HepG2 (cell line): ENCODE measurements around the gene ATP6V0A1. TPM values are rescaled to one million over a fixed set of nuclear protein-coding genes. Genes with fewer than 3 reads are reported as not detected.

Source experiments
- CTCF ChIP-seq: sonication (generic); formaldehyde crosslinking; IDR thresholded peaks from 2 replicates; pipeline ENCODE4 v1.5.0; 2020; ENCODE audit warnings: mild to moderate bottlenecking, missing genetic modification reagents, moderate library complexity
- DMAP1 ChIP-seq: IDR thresholded peaks from 2 replicates; pipeline ENCODE4 v1.6.1; 2016
- HNRNPLL ChIP-seq: fragments of 200-400 bp; formaldehyde crosslinking; IDR thresholded peaks from 2 replicates; pipeline ENCODE4 v1.6.1; 2017; ENCODE audit warnings: mild to moderate bottlenecking, low read depth, low read length; ENCODE audit not compliant: poor library complexity, severe bottlenecking
- IRX3 ChIP-seq: sonication (generic); formaldehyde crosslinking; IDR thresholded peaks from 2 replicates; pipeline ENCODE4 v1.8.1; 2023; ENCODE audit warnings: mild to moderate bottlenecking, low read depth, missing genetic modification reagents, borderline replicate concordance
- KDM3A ChIP-seq: IDR thresholded peaks from 2 replicates; pipeline ENCODE4 v1.6.1; 2018; ENCODE audit warnings: low read depth, missing compliant biosample characterization
- KLF12 ChIP-seq: sonication (generic); formaldehyde crosslinking; IDR thresholded peaks from 2 replicates; pipeline ENCODE4 v1.4.0; 2020; ENCODE audit warnings: missing genetic modification reagents, borderline replicate concordance
- KMT2A ChIP-seq: sonication (generic); formaldehyde crosslinking; IDR thresholded peaks from 2 replicates; pipeline ENCODE4 v1.4.0; 2020; ENCODE audit warnings: missing genetic modification reagents
- MEF2D ChIP-seq: sonication (generic); formaldehyde crosslinking; IDR thresholded peaks from 2 replicates; pipeline ENCODE4 v1.5.1; 2020; ENCODE audit warnings: mild to moderate bottlenecking, missing genetic modification reagents
- MEIS1 ChIP-seq: sonication (generic); formaldehyde crosslinking; IDR thresholded peaks from 2 replicates; pipeline ENCODE4 v1.9.0; 2021; ENCODE audit warnings: mild to moderate bottlenecking, missing genetic modification reagents, moderate library complexity, borderline replicate concordance
- NFIB ChIP-seq: sonication (generic); formaldehyde crosslinking; IDR thresholded peaks from 2 replicates; pipeline ENCODE4 v1.9.0; 2021; ENCODE audit warnings: missing genetic modification reagents, mild to moderate bottlenecking, borderline replicate concordance
- NFKB2 ChIP-seq: sonication (generic); formaldehyde crosslinking; IDR thresholded peaks from 2 replicates; pipeline ENCODE4 v1.4.0; 2020; ENCODE audit warnings: missing genetic modification reagents, borderline replicate concordance
- REPIN1 ChIP-seq: sonication (generic); formaldehyde crosslinking; IDR thresholded peaks from 2 replicates; pipeline ENCODE4 v1.8.0; 2022; ENCODE audit warnings: missing genetic modification reagents, low read depth, mild to moderate bottlenecking, borderline replicate concordance
- RXRB ChIP-seq: IDR thresholded peaks from 2 replicates; pipeline ENCODE4 v1.6.1; 2016; ENCODE audit warnings: borderline replicate concordance, missing genetic modification reagents, missing compliant biosample characterization
- SALL2 ChIP-seq: sonication (generic); formaldehyde crosslinking; IDR thresholded peaks from 2 replicates; pipeline ENCODE4 v1.8.1; 2023; ENCODE audit warnings: mild to moderate bottlenecking, missing genetic modification reagents, inconsistent platforms
- SP1 ChIP-seq, 2 experiments: fragments of 450-650 bp in 1 of 2; sonication (generic) in 1 of 2; formaldehyde crosslinking in 1 of 2; IDR thresholded peaks; 2 replicates each; pipeline versions ENCODE4 v1.4.0 to v1.6.1; 2016 to 2020; ENCODE audit warnings: missing genetic modification reagents in 1 of 2
- SP4 ChIP-seq: sonication (generic); formaldehyde crosslinking; IDR thresholded peaks from 2 replicates; pipeline ENCODE4 v1.8.1; 2023; ENCODE audit warnings: mild to moderate bottlenecking, missing genetic modification reagents
- TSC22D2 ChIP-seq: sonication (generic); formaldehyde crosslinking; IDR thresholded peaks from 2 replicates; pipeline ENCODE4 v1.5.1; 2020; ENCODE audit warnings: missing genetic modification reagents, mild to moderate bottlenecking, borderline replicate concordance
- ZNF124 ChIP-seq: sonication (generic); formaldehyde crosslinking; IDR thresholded peaks from 2 replicates; pipeline ENCODE4 v1.4.0; 2020; ENCODE audit warnings: missing genetic modification reagents
- ZNF280B ChIP-seq: sonication (generic); formaldehyde crosslinking; IDR thresholded peaks from 2 replicates; pipeline ENCODE4 v1.5.0; 2020; ENCODE audit warnings: missing genetic modification reagents, mild to moderate bottlenecking, borderline replicate concordance
- ZNF331 ChIP-seq: sonication (generic); formaldehyde crosslinking; IDR thresholded peaks from 2 replicates; pipeline ENCODE4 v1.4.0; 2020; ENCODE audit warnings: missing genetic modification reagents
- ZNF564 ChIP-seq: sonication (generic); formaldehyde crosslinking; IDR thresholded peaks from 2 replicates; pipeline ENCODE4 v1.8.1; 2023; ENCODE audit warnings: mild to moderate bottlenecking, missing genetic modification reagents
- ZNF839 ChIP-seq: sonication (generic); formaldehyde crosslinking; IDR thresholded peaks from 2 replicates; pipeline ENCODE4 v1.4.0; 2020; ENCODE audit warnings: missing genetic modification reagents, mild to moderate bottlenecking, borderline replicate concordance
- polyA plus RNA-seq, 8 experiments: library from polyadenylated mRNA; depleted of rRNA in 3 of 8; stranded (reverse) in 7 of 8; unstranded in 1 of 8; fragments of >200 nt; fragmentation: Illumina TruSeq in 4 of 8; extraction: Trizol in 4 of 8; gene quantifications; 2 replicates each; pipeline versions ENCODE4 v1.2.1 to v1.2.3, GENCODE V29; 2011 to 2016; ENCODE audit warnings: low read depth in 4 of 8, missing spikeins in 1 of 8, mixed read lengths in 1 of 8; ENCODE audit not compliant: insufficient read depth in 1 of 8
- total RNA-seq, 5 experiments: library from RNA; depleted of rRNA; stranded (reverse); fragments of >200 nt; fragmentation: Illumina TruSeq; extraction: Trizol; gene quantifications; 2 replicates each; pipeline ENCODE4 v1.2.3, GENCODE V29; 2016; ENCODE audit warnings: low read depth in 1 of 5
- TF ChIP-seq, protein P1 (sequence below): sonication (generic); formaldehyde crosslinking; IDR thresholded peaks from 2 replicates; pipeline ENCODE4 v1.4.0; 2020; ENCODE audit warnings: missing genetic modification reagents
- TF ChIP-seq, protein P2 (sequence below): sonication (generic); formaldehyde crosslinking; IDR thresholded peaks from 2 replicates; pipeline ENCODE4 v1.4.0; 2020; ENCODE audit warnings: mild to moderate bottlenecking, missing genetic modification reagents

The ATP6V0A1 gene
- total and polyA plus RNA-seq, 2 of the 13 experiments (the other 11 are each of a cell fraction or from before 2014, with no cell fraction given): 27.9 to 54.1 TPM

DNA sequence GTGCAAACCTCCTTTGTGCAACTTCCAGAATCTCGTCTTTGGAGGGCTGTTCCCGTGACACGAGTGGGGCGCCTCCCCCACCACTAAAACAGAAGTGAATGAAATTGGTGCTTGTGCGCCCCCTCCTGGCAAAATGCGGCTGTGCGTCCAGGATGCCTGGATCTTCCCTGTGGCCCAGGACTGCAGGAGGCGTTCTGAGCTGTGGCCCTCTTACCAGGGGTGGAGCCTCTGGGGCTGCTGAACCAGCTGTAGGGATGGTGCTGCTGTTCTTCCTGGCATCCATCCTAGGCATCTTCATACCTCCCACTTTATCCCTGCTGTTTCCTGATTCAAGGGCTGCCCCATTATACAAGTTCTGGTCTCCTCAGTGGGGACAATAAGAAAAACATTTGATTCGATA lies 58.8 kb downstream of the ATP6V0A1 start (continued):
- TF ChIP-seq ZNF280B (CRISPR knock-in tag) (peak; percentile 45; the same call in 1 of the 2 replicates), RXRB (CRISPR knock-in tag) (peak; percentile 54; the same call in 1 of the 2 replicates), ZNF331 (peak; percentile 72), NFIB (no peak), NFKB2 (CRISPR knock-in tag) (peak; percentile 73; the same call in 1 of the 2 replicates), SP4 (0 out of 2 replicates have a peak, but pooled peaks have one; percentile 24), MEF2D (0 out of 2 replicates have a peak, but pooled peaks have one; percentile 1), CTCF (peak; percentile 98), DMAP1 (CRISPR knock-in tag) (peak; percentile 42; the same call in 1 of the 2 replicates), ZNF564 (CRISPR knock-in tag) (no peak), HNRNPLL (peak; percentile 17), MEIS1 (CRISPR knock-in tag) (0 out of 2 replicates have a peak, but pooled peaks have one; percentile 74), TSC22D2 (CRISPR knock-in tag) (0 out of 2 replicates have a peak, but pooled peaks have one; percentile 37), REPIN1 (peak; percentile 59; the same call in 1 of the 2 replicates), KDM3A (CRISPR knock-in tag) (peak; percentile 92), KLF12 (CRISPR knock-in tag) (0 out of 2 replicates have a peak, but pooled peaks have one; percentile 50), ZNF839 (CRISPR knock-in tag) (no peak), SALL2 (CRISPR knock-in tag) (peak; percentile 74; the same call in 1 of the 2 replicates), ZNF124 (0 out of 2 replicates have a peak, but pooled peaks have one; percentile 58), KMT2A (CRISPR knock-in tag) (0 out of 2 replicates have a peak, but pooled peaks have one; percentile 48), SP1 (IDR thresholded peaks at IDR 0.05) (no peak), SP1 (CRISPR knock-in tag; IDR thresholded peaks at IDR 0.05) (peak; percentile 69; the same call in 1 of the 2 replicates), IRX3 (CRISPR knock-in tag) (no peak)
- TF ChIP-seq, protein P1, sequence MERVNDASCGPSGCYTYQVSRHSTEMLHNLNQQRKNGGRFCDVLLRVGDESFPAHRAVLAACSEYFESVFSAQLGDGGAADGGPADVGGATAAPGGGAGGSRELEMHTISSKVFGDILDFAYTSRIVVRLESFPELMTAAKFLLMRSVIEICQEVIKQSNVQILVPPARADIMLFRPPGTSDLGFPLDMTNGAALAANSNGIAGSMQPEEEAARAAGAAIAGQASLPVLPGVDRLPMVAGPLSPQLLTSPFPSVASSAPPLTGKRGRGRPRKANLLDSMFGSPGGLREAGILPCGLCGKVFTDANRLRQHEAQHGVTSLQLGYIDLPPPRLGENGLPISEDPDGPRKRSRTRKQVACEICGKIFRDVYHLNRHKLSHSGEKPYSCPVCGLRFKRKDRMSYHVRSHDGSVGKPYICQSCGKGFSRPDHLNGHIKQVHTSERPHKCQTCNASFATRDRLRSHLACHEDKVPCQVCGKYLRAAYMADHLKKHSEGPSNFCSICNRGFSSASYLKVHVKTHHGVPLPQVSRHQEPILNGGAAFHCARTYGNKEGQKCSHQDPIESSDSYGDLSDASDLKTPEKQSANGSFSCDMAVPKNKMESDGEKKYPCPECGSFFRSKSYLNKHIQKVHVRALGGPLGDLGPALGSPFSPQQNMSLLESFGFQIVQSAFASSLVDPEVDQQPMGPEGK (CRISPR knock-in tag): peak; percentile 91
- TF ChIP-seq, protein P2, sequence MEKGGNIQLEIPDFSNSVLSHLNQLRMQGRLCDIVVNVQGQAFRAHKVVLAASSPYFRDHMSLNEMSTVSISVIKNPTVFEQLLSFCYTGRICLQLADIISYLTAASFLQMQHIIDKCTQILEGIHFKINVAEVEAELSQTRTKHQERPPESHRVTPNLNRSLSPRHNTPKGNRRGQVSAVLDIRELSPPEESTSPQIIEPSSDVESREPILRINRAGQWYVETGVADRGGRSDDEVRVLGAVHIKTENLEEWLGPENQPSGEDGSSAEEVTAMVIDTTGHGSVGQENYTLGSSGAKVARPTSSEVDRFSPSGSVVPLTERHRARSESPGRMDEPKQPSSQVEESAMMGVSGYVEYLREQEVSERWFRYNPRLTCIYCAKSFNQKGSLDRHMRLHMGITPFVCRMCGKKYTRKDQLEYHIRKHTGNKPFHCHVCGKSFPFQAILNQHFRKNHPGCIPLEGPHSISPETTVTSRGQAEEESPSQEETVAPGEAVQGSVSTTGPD (CRISPR knock-in tag): no peak
